GM12801 (cell line): ENCODE measurements around the gene ADCY10.

Experiments
- TF ChIP-seq, protein P1 (sequence below): IDR thresholded peaks from one replicate; pipeline ENCODE4 v1.5.1; 2011; ENCODE audit warnings: control low read depth; ENCODE audit not compliant: insufficient read length; ENCODE audit errors: extremely low read depth

ADCY10 gene

DNA sequence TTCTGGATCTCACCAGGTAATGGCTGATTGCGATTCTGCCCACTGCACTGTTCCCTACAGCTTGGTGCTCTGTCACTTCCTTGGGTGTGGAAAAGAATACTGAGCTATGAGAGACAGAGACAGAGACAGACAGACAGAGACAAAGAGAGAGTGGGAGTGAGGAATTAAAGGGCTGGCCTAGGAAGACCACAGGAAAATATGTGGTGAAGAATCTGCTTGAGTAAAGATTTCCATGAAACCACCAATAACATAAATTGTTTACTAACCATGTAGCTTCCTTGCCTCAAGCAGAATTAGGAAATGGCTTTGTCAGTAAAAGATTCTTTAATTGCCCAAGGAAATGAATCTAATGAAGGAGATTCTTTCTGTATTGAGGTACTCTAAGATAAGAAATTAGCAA lies 137.8 kb downstream of the ADCY10 start:
- TF ChIP-seq, protein P1, sequence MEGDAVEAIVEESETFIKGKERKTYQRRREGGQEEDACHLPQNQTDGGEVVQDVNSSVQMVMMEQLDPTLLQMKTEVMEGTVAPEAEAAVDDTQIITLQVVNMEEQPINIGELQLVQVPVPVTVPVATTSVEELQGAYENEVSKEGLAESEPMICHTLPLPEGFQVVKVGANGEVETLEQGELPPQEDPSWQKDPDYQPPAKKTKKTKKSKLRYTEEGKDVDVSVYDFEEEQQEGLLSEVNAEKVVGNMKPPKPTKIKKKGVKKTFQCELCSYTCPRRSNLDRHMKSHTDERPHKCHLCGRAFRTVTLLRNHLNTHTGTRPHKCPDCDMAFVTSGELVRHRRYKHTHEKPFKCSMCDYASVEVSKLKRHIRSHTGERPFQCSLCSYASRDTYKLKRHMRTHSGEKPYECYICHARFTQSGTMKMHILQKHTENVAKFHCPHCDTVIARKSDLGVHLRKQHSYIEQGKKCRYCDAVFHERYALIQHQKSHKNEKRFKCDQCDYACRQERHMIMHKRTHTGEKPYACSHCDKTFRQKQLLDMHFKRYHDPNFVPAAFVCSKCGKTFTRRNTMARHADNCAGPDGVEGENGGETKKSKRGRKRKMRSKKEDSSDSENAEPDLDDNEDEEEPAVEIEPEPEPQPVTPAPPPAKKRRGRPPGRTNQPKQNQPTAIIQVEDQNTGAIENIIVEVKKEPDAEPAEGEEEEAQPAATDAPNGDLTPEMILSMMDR = no peak

DNA sequence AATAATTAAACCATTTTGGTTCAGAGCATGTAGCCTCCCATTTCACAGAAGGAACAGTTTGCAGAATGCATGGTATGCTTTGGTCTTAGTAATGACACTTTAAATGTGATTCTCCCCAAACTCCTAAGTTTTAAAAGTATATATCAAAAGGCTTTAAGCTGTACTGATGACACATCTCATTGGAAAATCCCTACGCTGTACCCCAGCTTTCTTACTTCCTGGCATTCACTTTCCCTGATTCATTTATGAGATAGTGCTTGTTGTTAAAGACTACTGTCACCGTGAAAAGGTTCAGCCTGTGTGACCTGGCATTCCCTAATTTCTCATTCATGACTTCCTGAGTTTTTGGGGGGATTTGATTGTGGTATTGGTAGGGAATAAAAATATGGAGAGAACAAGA lies 138.8 kb downstream of the ADCY10 start:
- TF ChIP-seq, protein P1 = no peak

DNA sequence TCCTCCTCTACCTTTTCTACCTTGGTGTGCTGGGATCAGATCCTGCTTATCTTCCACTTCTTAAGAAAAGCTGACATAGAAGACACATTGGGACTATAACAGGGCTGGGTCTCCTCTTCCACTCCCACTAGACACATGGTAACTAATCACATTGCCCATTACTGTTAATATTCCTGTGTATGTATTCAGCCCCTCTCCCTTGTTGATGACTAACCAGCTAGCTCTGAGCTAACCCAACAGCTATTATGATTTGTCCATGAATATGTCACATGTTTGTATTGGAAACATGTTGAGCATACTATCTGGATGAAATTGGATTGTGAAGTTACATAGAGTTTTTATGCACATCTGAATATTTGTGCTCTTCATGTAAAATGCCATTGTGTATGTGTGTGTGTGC lies 139.2 kb downstream of the ADCY10 start:
- TF ChIP-seq, protein P1 = no peak

DNA sequence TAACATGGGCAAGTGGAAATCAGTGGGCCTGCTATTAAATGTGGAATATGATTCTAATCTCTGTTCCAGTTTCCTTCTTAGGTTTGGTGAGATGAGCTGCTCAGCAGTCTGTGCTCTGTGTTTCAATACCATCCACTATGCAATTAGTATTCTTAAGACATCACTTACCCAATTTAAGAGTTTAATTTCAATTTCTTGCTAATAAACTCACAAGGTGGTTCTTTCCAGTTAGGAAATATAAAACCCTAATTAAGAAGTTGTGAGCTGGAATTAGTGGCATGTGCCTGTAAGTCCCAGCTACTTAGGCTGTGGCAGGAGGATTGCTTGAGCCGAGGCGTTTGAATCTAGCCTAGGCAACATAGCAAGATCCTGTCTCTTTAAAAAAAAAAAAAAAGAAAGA lies 140.4 kb downstream of the ADCY10 start:
- TF ChIP-seq, protein P1 = no peak

DNA sequence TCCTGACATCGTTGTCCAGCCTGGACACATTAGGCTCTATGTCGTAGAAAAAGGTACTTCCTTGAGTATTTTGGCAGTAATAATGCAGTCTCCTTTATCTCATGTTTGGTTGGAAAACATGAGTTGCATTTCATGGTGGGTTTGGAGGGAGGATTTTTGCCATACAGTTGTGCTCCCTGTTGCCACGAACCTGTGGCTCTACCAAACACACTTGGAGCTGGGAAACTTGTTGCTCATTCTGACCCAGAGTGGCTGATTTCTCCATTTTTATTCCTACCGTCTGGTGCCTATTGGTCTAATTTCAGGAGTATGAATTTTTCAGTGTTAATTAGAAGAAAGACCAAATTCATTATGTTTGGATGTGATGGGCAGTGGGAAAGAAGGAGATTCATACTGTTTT lies 141.5 kb downstream of the ADCY10 start:
- TF ChIP-seq, protein P1 = no peak

DNA sequence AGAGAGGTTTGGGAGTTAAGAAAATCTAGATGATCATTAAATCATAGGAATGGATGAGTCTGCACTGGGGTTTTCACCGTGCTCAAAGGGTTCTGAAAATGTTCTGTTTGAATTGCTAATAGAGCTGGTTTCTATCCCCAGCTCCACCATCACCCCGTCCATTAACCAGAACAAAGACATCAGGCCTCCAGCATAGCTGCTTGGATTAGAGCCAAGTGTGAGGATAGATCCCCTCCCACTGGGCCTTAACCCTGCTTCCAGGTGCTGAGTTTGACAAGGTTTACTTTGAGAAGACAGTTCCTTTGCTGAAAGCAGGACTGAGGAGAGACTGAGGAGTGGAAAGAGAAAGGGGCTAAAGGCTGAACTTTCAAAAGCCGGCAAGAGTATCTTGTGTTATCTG lies 143.8 kb downstream of the ADCY10 start:
- TF ChIP-seq, protein P1 = no peak

DNA sequence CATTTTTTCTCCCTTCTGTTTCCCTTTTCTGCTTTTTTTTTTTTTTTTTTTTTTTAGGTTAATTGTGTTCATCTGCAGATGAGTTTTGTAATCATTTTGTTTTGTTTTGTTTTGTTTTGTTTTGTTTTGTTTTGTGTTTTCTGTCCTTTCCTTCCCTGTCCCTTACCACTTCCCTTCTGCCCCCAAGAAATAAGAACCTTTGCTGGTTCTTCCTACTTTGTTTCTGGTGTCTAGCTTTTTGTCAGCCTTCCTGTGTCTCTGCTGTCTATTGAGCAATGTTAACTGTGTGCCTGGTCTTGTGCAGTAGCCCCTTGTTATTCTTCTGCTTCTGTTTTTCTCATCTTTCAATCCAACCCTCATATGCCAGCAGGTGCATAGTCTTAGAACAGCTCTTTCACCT lies 146.2 kb downstream of the ADCY10 start:
- TF ChIP-seq, protein P1 = no peak

DNA sequence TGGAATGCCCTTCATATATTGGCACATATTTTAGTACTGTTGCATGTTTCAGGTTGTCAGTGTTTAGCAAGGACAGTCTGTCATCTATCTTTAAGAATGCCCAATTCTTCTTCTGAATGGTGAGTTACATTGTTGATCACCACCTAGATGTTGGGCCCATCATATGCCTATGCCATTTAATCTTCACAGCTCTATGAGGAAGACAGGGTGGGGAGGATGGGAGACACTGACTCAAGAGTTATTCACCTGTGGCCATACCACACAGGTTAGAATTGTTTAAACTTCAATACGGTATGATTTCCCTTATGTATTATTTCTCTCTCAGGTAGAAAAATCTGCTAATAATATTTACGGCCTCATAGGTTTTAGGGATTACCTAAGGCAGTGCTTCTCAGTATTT lies 147.4 kb downstream of the ADCY10 start:
- TF ChIP-seq, protein P1 = no peak
